NCI-H748 (cell line): ENCODE results near the gene CDH3.

ENCODE experiments used
- DNase-seq: peaks from one replicate; lab custom pipeline; 2025; ENCODE audit not compliant: unreplicated experiment; lab: John Stamatoyannopoulos, UW

The CDH3 gene

DNA sequence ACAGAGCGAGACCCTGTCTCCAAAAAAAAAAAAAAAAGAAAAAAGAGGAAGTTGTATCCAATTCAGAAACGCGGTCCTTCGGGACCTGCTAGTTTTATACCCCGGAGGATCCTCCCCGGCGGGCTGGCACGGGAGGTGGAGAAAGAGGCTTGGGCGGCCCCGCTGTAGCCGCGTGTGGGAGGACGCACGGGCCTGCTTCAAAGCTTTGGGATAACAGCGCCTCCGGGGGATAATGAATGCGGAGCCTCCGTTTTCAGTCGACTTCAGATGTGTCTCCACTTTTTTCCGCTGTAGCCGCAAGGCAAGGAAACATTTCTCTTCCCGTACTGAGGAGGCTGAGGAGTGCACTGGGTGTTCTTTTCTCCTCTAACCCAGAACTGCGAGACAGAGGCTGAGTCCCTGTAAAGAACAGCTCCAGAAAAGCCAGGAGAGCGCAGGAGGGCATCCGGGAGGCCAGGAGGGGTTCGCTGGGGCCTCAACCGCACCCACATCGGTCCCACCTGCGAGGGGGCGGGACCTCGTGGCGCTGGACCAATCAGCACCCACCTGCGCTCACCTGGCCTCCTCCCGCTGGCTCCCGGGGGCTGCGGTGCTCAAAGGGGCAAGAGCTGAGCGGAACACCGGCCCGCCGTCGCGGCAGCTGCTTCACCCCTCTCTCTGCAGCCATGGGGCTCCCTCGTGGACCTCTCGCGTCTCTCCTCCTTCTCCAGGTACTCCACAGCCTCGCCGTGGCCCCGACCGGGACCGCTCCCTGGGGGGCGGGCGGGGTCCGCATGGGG, at the start of gene CDH3:
Gene CDH3 (plus strand): TSS at position 596 of the 779 bp plus-strand sequence. CDS start 70 bp downstream, at position 666.
- peak; percentile 82 for DNase-seq

DNA sequence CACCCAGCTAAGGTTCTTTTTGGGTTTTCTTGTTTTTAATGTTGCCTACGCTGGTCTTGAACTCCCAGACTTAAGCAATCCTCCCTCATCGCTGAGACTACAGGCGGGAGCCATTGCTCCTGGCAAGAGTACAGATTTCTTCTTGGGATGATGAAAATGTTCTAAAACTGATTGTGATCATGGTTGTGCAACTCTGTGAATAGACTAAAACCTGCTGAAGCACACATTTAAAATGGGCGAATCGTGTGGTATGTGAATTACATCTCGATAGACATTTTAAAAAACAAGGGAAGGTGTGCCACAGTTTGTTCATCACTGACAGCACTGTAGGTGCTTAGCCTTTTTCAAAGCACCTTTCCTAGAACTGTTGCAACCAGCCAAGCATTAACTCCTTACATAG, 48.8 kb upstream of the CDH3 start:
- no peak for DNase-seq

GRCh38 chr16:68599586-68599985, 45.5 kb upstream of the CDH3 start:
- no peak for DNase-seq

DNA sequence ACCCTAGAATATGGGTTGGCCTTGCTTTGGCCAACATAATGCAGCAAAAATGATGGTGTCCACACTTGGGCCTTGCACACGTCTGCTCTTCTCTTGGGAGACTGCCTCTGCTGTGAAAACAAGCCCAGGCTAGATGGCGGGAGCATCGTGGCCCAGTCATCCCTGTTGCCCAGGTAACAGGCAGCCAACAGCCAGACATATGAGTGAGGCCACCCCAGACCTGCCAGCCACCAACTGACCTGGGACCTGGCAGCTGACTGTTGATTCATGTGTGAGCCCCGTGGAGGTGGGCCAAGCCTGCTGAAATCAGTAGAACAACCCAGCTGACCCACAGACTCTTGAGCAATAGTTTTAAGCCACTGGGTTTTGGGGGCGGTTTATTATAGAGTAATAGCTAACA, 39.4 kb upstream of the CDH3 start:
- peak; percentile 15 for DNase-seq

GRCh38 chr16:68607443-68607842, 37.7 kb upstream of the CDH3 start:
- DNase-seq, result no peak

DNA sequence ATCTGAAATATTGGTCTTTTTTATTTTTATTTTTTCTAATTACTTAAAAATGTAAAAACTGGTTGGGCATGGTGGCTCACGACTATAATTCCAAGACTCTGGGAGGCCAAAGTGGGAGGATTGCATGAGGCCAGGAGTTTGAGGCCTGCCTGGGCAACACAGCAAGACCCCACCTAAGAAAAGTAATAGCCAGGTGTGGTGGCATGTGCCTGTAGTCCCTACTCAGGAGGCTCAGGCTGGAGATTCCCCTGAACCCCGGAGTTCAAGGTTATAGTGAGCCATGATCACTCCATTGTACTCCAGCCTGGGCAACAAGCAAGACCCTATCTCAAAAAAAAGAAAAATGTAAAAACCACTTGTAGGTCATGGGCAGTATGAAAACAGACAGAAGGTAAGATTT, 36.8 kb upstream of the CDH3 start:
- no peak for DNase-seq

GRCh38 chr16:68612996-68613395, 32.1 kb upstream of the CDH3 start:
- no peak for DNase-seq

GRCh38 chr16:68617734-68618133, 27.4 kb upstream of the CDH3 start:
- DNase-seq, result no peak

GRCh38 chr16:68626557-68626956, 18.6 kb upstream of the CDH3 start:
- no peak for DNase-seq

DNA sequence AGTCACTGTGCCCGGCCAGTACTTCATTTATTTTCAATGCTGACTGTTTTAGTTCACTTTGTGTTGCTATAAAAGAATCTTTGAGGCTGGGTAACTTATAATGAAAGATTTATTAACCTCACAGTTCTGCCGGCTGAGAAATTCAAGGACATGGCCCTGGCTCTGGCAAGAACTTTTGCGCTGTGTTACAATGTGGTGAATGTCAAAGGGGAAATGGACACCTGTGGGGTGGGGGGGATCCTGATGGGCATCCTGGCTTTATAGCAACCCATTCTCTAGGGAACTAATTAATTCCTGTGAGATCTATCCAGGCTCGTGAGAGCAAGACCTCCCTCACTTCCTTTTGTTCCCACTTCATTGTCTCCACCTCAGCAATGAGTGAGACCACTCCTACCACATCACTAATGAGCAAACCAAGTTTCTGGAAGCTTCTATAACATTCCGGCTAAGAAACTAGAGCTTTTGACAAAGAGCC, 17.1 kb upstream of the CDH3 start:
- DNase-seq, result no peak

DNA sequence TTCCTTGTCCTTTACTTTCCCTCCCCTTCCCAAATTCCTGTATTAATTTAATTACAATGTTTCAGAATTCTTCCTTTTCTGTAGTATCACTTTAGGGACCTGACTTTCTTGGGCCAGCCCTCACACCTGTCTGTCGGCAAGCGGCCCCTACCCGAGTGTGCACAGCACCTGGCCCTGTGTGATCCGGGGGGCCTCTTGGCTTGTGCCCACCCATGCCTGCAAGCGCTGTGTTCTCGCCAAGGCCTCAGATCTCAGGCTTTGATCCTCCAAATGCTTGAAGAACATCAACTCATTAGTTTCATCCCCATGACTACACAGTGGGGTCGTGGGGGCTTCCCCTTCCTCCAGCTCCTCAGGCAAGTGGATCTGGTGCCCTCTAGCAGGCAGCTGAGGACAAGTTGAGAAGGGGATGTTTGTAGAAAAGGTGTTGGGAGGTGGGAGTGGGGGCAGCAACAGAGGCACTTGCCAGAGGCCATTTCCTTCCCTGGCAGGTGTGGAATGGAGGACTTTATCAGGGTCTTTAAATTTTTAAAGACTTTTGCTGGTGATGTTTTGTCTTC, 15.7 kb upstream of the CDH3 start:
- no peak for DNase-seq

GRCh38 chr16:68636064-68636560, 9.0 kb upstream of the CDH3 start:
- no peak for DNase-seq

- no peak for DNase-seq
These were observed 8.3 kb upstream of the CDH3 start for GRCh38 chr16:68636818-68637217.

GRCh38 chr16:68640972-68641371, 4.1 kb upstream of the CDH3 start:
- DNase-seq, result no peak

GRCh38 chr16:68642047-68642435, 3.1 kb upstream of the CDH3 start:
- no peak for DNase-seq

DNA sequence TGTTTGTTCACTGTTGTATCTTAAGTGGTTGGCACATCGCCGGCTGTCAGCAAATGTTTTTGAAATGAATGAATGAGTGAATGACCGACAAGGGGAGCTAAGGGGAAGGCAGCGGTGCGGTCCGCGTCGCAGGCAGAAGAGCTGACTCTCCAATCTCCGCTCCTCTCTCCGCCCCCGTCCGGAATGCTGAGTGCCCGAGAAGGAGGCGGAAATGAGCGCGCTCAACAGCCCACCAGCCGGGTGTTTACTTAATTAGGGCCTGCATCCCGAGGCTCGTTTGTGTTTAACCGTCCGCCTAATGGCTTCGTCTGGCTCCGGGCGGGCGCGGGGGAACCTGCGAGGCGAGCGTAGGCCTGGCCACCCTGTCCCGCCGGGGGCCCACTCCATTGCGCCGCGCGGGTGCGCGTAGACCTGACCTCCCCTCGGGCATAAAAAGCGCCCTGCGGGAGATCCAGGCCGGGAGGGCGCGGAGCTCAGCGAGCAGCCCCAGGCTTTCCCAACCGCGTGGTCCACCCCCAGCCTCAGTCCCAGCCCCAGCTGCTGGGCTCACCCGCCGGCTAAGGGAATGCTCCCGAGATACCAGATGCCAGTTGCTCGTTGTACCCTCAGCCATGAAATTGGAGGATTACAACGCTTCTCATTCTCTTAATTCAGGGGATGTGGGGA, 2.5 kb upstream of the CDH3 start:
- peak; percentile 77 for DNase-seq

- DNase-seq, result no peak
These were observed 1.9 kb upstream of the CDH3 start for GRCh38 chr16:68643227-68643626.

GRCh38 chr16:68643847-68644246, 1.3 kb upstream of the CDH3 start:
- no peak for DNase-seq

DNA sequence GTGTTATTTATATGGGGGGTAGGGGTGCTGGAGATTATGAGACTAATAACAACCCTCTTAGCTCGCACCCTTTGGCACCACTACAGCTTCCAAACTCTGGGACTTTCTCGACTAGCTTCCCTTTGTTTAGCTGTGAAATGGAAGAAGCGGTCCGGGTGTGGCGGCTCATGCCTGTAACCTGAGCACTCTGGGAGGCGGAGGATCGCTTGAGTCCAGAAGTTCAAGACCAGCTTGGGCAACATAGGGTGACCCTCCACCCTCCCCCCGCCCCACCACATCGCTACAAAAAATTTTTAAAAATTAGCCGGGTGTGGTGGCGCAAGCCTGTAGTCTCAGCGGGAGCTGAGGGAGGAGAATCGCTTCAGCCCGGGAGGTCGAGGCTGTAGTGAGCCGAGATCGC, 814 bp upstream of the CDH3 start:
- DNase-seq, result peak; percentile 24

GRCh38 chr16:68645494-68646388, 631 bp downstream of the CDH3 start:
- DNase-seq, result peak; percentile 48
